ENCODE measurements around the gene UPK2.

The UPK2 gene

DNA sequence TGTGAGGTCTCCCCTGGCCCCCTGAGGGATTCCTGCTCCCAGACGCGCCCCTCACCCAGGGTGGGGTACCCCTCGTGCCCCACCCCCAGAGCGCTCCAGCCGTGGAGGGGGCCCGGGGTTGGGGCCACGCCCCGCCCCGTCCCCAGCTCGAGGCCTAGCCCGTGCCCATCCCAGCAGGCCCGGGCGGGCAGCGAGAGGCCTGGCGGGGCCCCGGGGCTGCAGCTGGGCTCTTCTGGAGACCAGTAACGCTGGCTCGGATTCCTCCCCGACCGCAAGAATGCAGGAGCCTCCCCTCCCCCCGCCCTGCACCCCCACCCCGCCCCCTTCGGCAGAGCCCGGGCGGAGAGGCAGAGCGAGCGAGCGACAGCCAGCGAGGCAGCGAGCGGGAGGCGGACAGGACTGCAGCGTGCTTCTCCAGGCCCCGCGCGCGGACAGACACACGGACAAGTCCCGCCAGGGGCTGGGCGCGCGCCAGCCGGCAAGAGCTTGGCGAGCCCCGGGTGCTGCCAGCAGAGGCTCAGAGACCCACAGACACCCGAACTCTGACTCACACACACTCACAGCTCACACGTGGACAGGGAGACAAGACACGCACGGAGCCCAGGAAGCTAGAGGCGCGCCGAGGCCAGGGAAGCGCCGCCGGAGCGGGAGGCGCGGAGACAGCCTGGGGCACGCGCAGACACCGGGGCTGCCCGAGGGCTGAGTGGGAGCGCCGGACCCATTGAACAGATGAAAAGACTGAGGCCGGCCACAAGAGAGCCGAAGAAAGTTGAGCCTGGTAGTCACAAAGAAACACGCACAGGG, 45.6 kb upstream of the UPK2 start:
- H3K4me3 ChIP-seq (ENCODE audit: low read depth, low read length) = no peak overlapping the region
- TF ChIP-seq, protein P1, sequence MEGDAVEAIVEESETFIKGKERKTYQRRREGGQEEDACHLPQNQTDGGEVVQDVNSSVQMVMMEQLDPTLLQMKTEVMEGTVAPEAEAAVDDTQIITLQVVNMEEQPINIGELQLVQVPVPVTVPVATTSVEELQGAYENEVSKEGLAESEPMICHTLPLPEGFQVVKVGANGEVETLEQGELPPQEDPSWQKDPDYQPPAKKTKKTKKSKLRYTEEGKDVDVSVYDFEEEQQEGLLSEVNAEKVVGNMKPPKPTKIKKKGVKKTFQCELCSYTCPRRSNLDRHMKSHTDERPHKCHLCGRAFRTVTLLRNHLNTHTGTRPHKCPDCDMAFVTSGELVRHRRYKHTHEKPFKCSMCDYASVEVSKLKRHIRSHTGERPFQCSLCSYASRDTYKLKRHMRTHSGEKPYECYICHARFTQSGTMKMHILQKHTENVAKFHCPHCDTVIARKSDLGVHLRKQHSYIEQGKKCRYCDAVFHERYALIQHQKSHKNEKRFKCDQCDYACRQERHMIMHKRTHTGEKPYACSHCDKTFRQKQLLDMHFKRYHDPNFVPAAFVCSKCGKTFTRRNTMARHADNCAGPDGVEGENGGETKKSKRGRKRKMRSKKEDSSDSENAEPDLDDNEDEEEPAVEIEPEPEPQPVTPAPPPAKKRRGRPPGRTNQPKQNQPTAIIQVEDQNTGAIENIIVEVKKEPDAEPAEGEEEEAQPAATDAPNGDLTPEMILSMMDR (IDR thresholded peaks at IDR 0.05; ENCODE audit: borderline replicate concordance, insufficient read depth, low read depth, low read length) = no peak

DNA sequence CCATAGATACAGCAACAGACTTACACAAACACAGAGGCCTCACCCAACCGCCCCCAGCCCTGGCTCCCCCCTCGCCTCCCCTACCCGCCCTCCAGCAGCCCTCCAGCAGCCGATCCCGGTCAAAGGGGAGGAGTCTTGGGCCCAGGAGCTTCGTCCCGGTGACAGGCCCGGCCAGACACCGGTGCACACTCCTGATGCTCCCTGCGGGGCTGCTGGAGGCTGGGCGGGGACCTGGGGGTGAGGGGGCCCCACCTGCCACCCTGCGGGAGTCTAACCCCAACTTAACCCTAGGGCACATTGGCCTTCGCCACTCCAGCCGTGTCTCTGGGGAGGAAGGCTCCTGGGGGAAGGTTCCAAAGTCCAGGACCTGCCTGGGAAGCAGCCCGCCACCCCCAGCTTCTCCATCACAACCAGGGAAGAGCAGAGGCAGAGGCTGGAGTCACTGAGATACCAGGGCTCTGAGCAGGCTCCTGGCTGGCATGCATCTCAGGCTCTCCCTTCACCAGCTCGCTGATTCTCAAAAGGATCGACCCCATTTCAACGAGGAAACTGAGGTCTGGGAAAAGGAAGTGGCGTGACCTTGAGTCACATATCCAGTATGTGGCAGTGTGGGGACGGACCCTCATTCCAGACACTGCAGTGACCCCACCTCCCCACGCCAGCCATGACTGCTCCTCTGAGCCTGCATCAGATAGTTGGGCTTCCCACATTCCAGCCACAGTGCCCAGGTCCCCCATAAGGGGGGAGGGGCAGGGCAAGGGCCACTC, 44.8 kb upstream of the UPK2 start:
- TF ChIP-seq, protein P1 (IDR thresholded peaks at IDR 0.05; ENCODE audit: borderline replicate concordance, insufficient read depth, low read depth, low read length) = no peak
- H3K4me3 ChIP-seq (ENCODE audit: low read depth, low read length) = no peak overlapping the region

DNA sequence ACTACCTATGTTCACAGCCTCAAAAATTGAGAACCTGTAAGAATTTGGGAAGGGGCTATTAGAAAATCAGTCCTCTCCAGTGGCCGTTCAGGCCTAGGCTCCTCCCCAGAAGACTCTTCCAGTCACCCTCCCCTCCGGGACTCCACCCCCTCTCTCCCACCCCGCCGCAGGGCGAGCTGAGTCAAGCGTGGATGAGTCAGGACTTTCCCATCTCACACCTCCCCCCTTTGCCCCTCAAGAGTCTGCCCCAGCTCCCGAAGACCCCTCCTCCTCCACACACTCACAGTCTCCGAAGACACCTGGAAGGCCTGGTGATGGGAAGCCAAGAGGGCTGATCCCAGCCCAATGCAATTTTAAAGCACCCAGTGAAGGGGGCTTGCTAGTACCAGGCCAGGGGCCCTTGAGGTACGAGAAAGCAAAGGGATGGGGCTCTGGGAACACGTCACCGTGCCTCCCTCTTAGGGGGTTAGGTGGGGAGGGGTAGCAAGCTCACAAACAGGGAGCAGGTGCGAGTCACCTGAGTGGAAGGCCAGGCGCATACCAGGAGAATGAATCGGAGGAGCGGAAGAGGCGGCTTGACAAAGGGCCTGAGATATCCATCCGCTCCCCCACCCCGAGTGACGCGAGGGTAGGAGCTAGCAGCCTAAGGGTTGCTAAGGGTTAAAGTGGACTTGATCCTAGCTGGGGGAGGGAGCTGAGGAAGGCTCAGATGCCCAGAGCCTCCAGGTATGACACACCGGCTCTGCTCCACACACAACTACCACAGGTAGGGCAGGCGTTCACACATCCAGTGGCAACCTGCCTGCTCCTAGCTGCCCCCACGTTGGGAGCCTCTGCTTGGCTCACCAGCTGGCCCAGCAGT, 44.0 kb upstream of the UPK2 start:
- TF ChIP-seq, protein P1 (IDR thresholded peaks at IDR 0.05; ENCODE audit: borderline replicate concordance, insufficient read depth, low read depth, low read length) = no peak
- no peak overlapping the region for H3K4me3 ChIP-seq (ENCODE audit: low read depth, low read length)

DNA sequence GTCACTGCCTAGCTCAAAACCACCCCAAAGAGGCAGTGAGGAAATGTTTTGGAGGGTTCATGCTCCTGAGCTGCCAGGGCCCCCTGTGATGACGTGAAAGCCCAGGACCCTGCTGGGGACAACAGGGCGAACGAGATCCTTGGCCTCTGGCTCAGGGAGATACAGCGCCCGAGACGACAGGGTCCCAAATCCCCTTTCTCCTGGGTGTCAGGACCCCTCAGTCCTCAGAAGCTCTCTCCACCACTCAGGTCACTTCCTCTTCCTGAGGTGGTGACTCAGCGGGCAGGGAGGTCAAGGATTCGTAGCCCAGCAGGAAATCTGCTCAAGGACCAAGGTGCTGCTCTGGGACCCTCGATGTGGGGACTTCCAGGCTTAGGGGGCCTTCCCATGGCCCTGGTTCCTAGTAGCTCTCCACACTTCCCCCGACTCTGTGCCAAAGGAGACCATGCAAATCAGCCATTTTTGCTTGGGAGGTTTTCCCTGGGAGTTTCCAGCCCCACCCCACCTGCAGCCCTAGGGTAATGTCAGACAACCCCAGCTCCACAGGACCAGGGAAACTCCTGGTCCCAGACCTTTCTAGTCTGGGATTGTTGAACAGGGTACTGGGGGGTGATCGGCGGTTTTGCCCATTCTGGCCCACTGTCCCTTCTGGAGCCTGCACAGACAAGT, 43.2 kb upstream of the UPK2 start:
- no peak overlapping the region for H3K4me3 ChIP-seq (ENCODE audit: low read depth, low read length)
- TF ChIP-seq, protein P1 (IDR thresholded peaks at IDR 0.05; ENCODE audit: borderline replicate concordance, insufficient read depth, low read depth, low read length) = no peak

DNA sequence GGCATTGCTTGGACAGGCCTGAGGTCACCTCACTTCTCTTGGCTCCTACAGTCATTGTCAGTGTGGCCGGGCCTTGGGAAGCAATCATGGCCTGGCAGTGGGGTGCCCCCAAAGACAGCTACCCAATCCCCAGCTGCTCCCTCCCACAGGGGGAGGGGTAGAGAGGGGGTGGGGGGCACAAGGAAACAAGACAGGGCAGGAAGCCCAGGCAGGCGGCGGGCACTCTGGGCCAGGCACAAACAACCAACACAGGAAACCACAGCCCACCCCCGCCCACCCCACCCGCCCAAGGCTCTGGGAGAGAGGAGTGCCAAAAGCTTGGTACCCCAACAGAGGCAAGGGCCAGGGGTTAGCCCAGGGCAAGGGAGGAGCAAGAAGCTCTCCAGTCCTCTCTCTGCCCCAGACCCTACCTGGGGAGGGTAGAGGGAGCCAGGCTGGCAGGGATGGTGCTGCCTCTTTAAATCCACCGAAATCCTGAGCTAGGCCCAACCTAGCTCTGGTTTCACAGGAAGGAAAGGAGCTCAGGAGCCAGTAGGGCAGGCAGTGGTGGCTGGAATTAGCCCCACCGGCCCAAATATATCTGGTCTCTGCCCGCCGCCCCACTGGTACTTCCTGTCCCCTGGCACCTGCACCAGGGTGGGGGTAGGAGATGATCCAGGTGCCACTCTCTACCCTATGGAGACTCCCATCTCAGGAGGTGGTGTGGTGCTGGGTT, 42.5 kb upstream of the UPK2 start:
- TF ChIP-seq, protein P1 (IDR thresholded peaks at IDR 0.05; ENCODE audit: borderline replicate concordance, insufficient read depth, low read depth, low read length) = no peak
- H3K4me3 ChIP-seq (ENCODE audit: low read depth, low read length) = no peak overlapping the region

Data from GM12875 (cell line).